SH-SY5Y (cell line): ENCODE measurements around the gene PPP1R3D.

Experiments used
- GATA2 ChIP-seq: IDR thresholded peaks from 2 replicates; pipeline ENCODE4 v1.6.1; 2011; ENCODE audit warnings: mild to moderate bottlenecking, low read depth, low read length
- GATA3 ChIP-seq: IDR thresholded peaks from 2 replicates; pipeline ENCODE4 v1.6.1; 2011; ENCODE audit warnings: low read depth, mild to moderate bottlenecking, low read length, moderate library complexity

DNA sequence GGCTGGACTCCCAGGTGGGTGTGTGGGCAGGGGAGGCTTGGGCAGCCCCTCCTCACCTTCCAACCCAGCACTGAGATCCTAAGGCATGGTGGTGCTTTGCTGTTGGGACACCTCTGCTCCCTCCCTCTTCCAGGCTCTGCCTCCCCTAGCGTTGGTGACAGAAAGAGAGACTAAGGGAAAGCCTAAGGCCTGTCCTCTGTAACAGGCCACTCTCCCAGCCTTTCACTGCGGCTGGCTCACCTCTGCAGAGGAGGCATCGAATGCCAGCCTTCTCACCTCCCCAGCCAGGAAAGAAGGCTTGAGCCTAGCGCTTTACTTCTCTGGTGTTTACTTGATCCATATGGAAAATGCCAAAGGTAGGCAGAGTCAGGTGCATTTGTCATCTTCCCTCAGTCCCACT is 14.6 kb upstream of the PPP1R3D start:
- no peak for TF ChIP-seq GATA2
- no peak for TF ChIP-seq GATA3
